B cell (primary cell): Measurements from ENCODE around the gene ASNS. TPM values are rescaled to one million over a fixed set of nuclear protein-coding genes. Genes with fewer than 3 reads are reported as not detected.
A peak's percentile ranks its signal among the peaks of the same experiment; 100 is the strongest.
"Not testable (repeated sequence)": the region's sequence is repeated elsewhere in the genome, so short reads cannot be mapped to it uniquely, and the experiment has no call there.

Experiments
- ATAC-seq: fragments of 200-7000 bp; cut with Tn5 transposase; one replicate; pipeline ENCODE4 v1.10.0; 2021; ENCODE audit warnings: low read depth, mild to moderate bottlenecking, moderate number of reproducible peaks, moderate library complexity
- CTCF ChIA-PET: fragments of 350-600 bp; sonication (Branson Sonifier 250); formaldehyde crosslinking; loops from one replicate; lab custom pipeline; 2021; ENCODE audit warnings: antibody characterized with exemption, inconsistent platforms; lab: Charles Lee
- POLR2A ChIA-PET: fragments of 350-600 bp; sonication (Branson Sonifier 250); formaldehyde crosslinking; loops from one replicate; lab custom pipeline; 2021; ENCODE audit warnings: antibody characterized with exemption; lab: Charles Lee
- DNase-seq: peaks from one replicate; pipeline ENCODE4 v3.0.0; 2013
- H2AFZ ChIP-seq: 2 replicates; pipeline ENCODE4 v1.6.1; 2012; ENCODE audit warnings: mild to moderate bottlenecking, low read depth, low read length; ENCODE audit not compliant: insufficient read depth, poor library complexity, severe bottlenecking
- H3K27ac ChIP-seq, 2 donors: 1 replicate in 1 of 2; 2 replicates in 1 of 2; pipeline ENCODE4 v1.5.1; 2012 to 2013; ENCODE audit warnings: low read length in 2 of 2, mild to moderate bottlenecking in 2 of 2, moderate library complexity in 1 of 2
- H3K27me3 ChIP-seq, 4 experiments: fragments of 200-600 bp in 1 of 4; sonication (generic) in 1 of 4; replicated peaks in 1 of 4; 1 replicate in 2 of 4; 2 replicates in 2 of 4; pipeline versions ENCODE4 v1.6.1 to v1.7.0; 2013 to 2016; ENCODE audit warnings: low read length in 3 of 4, mild to moderate bottlenecking in 2 of 4, mixed read lengths in 1 of 4, moderate library complexity in 1 of 4; ENCODE audit not compliant: insufficient read depth in 4 of 4, control insufficient read depth in 3 of 4; ENCODE audit errors: control extremely low read depth in 1 of 4
- H3K36me3 ChIP-seq, 2 experiments: replicated peaks in 1 of 2; 1 replicate in 1 of 2; 2 replicates in 1 of 2; pipeline versions ENCODE4 v1.6.1 to v1.7.1; 2013; ENCODE audit warnings: low read length in 1 of 2; ENCODE audit not compliant: insufficient read depth in 2 of 2, control insufficient read depth in 1 of 2; ENCODE audit errors: control extremely low read depth in 1 of 2, extremely low read depth in 1 of 2
- H3K4me1 ChIP-seq, 2 donors: fragments of 200-600 bp in 1 of 2; sonication (generic) in 1 of 2; 1 replicate in 1 of 2; 2 replicates in 1 of 2; pipeline versions ENCODE4 v1.5.1 to v1.6.1; 2013 to 2017; ENCODE audit warnings: low read length in 2 of 2; ENCODE audit not compliant: control insufficient read depth in 2 of 2, insufficient read depth in 2 of 2
- H3K4me2 ChIP-seq: replicated peaks from 2 replicates; pipeline ENCODE3; 2012; ENCODE audit warnings: mild to moderate bottlenecking, low read depth, low read length; ENCODE audit not compliant: poor library complexity, severe bottlenecking
- H3K4me3 ChIP-seq, 5 experiments: fragments of 200-600 bp in 1 of 5; sonication (generic) in 1 of 5; 1 replicate in 3 of 5; 2 replicates in 2 of 5; pipeline versions ENCODE4 v1.5.1 to v1.7.0; 2011 to 2016; ENCODE audit warnings: low read length in 4 of 5, mild to moderate bottlenecking in 4 of 5, low read depth in 2 of 5, control low read depth in 1 of 5, moderate library complexity in 1 of 5; ENCODE audit not compliant: insufficient read depth in 1 of 5; ENCODE audit errors: control extremely low read depth in 1 of 5, extremely low read depth in 1 of 5
- H3K79me2 ChIP-seq: fragments of 200-600 bp; sonication (generic); one replicate; pipeline ENCODE4 v1.6.0; 2016; ENCODE audit warnings: low read length; ENCODE audit not compliant: control insufficient read depth, insufficient read depth
- H3K9ac ChIP-seq: fragments of 200-600 bp; sonication (generic); 2 replicates; pipeline ENCODE4 v1.6.1; 2017; ENCODE audit warnings: mild to moderate bottlenecking, low read length, moderate library complexity
- H3K9me3 ChIP-seq, 3 donors: one replicate each; pipeline versions ENCODE4 v1.6.1 to v1.7.1; 2013; ENCODE audit warnings: low read length in 2 of 3; ENCODE audit not compliant: control insufficient read depth in 2 of 3, insufficient read depth in 1 of 3; ENCODE audit errors: control extremely low read depth in 1 of 3
- H4K20me1 ChIP-seq: 2 replicates; pipeline ENCODE4 v1.6.0; 2012; ENCODE audit warnings: mild to moderate bottlenecking, low read length; ENCODE audit not compliant: insufficient read depth, control insufficient read depth, poor library complexity, severe bottlenecking
- H3K27ac Mint-ChIP-seq: one replicate; pipeline ENCODE4 v1.8.0; 2021; ENCODE audit warnings: mixed read lengths
- H3K27me3 Mint-ChIP-seq: one replicate; pipeline ENCODE4 v1.8.0; 2021; ENCODE audit warnings: mixed read lengths
- H3K4me1 Mint-ChIP-seq: one replicate; pipeline ENCODE4 v1.8.0; 2021; ENCODE audit warnings: mixed read lengths
- H3K4me3 Mint-ChIP-seq: one replicate; pipeline ENCODE4 v1.8.0; 2021; ENCODE audit warnings: mixed read lengths
- H3K9me3 Mint-ChIP-seq: one replicate; pipeline ENCODE4 v1.8.0; 2022; ENCODE audit warnings: mixed read lengths; ENCODE audit not compliant: insufficient read depth
- CTCF ChIP-seq: fragments of 200-600 bp; IDR thresholded peaks from one replicate; pipeline ENCODE4 v1.8.0; 2022; ENCODE audit warnings: antibody characterized with exemption, mild to moderate bottlenecking
- EZH2 ChIP-seq: IDR thresholded peaks from 2 replicates; pipeline ENCODE4 v1.6.1; 2012; ENCODE audit warnings: borderline replicate concordance, low read depth, mild to moderate bottlenecking, moderate library complexity, low read length; ENCODE audit not compliant: insufficient read depth, poor library complexity, severe bottlenecking
- WGBS: methylation state at CpG from one replicate; pipeline ENCODE4 v1.1.5; 2013; ENCODE audit warnings: missing lambda C conversion rate; ENCODE audit not compliant: insufficient coverage; 5-methylcytosine and 5-hydroxymethylcytosine counted together
- intact Hi-C: fragments of 100-400 bp; cut with micrococcal nuclease; formaldehyde crosslinking; loops from one replicate; pipeline ENCODE4 v1.10.0; 2022
- polyA plus RNA-seq: library from polyadenylated mRNA; depleted of rRNA; stranded (reverse); fragments of >200 nt; gene quantifications from 2 replicates; pipeline ENCODE4 v1.2.3, GENCODE V29; 2012
- total RNA-seq, 2 donors: library from RNA; stranded (reverse); fragments of 120-200 nt in 1 of 2; gene quantifications; 1 replicate in 1 of 2; 2 replicates in 1 of 2; pipeline versions ENCODE4 v1.2.3 to v1.2.4, GENCODE V29; 2013 to 2022

The ASNS gene
- total and polyA plus RNA-seq, 2 donors (not counting 1 experiment from before 2014, with no cell fraction given): 24.2 TPM

- H3K4me3 ChIP-seq, H3K9ac ChIP-seq, H3K9me3 Mint-ChIP-seq, CTCF ChIA-PET, H3K27ac Mint-ChIP-seq, H3K9me3 ChIP-seq, ATAC-seq, DNase-seq, intact Hi-C loops, H4K20me1 ChIP-seq, H3K79me2 ChIP-seq, H3K4me2 ChIP-seq, H3K27me3 Mint-ChIP-seq, H3K27ac ChIP-seq, H3K4me3 Mint-ChIP-seq, H3K36me3 ChIP-seq, POLR2A ChIA-PET, H2AFZ ChIP-seq, H3K27me3 ChIP-seq: not testable (repeated sequence)
- no CpG with 5 or more reads among the region's 4 CpGs for WGBS
- peaks cover 14% of the 10 kb centered on the region for H3K4me1 Mint-ChIP-seq
- peaks cover 6 to 12% of the 10 kb centered on the region in 2 donors for H3K4me1 ChIP-seq
Observed at GRCh38 chr7:97874894-97875293, 2.7 kb upstream of the ASNS start.

- Histone ChIP-seq H3K27ac (no peak overlapping the region), H3K9me3 (no peaks in the 10 kb centered on the region), H3K4me2 (no peak overlapping the region), H3K79me2 (no peaks in the 10 kb centered on the region), H3K9ac (no peak overlapping the region), H3K36me3 (peaks cover 0 to 8% of the 10 kb centered on the region in 2 experiments), H2AFZ (no peak overlapping the region), H3K4me1 (peaks cover 6 to 12% of the 10 kb centered on the region in 2 donors), H4K20me1 (no peaks in the 10 kb centered on the region), H3K27me3 (no peaks in the 10 kb centered on the region), H3K4me3 (no peak overlapping the region)
- Mint-ChIP-seq H3K27me3 (no peaks in the 10 kb centered on the region), H3K4me1 (peaks cover 14% of the 10 kb centered on the region), H3K27ac (peak overlapping the region; percentile 46), H3K9me3 (no peaks in the 10 kb centered on the region), H3K4me3 (no peak overlapping the region)
- no peak for TF ChIP-seq CTCF
- no peak for TF ChIP-seq EZH2
- ChIA-PET POLR2A (no interaction called here), CTCF (no interaction called here)
- WGBS: no CpG with 5 or more reads among the region's 3 CpGs
- intact Hi-C loops: no loop called here
- ATAC-seq (no peak), DNase-seq (no peak)
Observed at GRCh38 chr7:97873606-97874005, 1.4 kb upstream of the ASNS start.
